ENCODE measurements around the gene HOXC13.

The HOXC13 gene, protein sequence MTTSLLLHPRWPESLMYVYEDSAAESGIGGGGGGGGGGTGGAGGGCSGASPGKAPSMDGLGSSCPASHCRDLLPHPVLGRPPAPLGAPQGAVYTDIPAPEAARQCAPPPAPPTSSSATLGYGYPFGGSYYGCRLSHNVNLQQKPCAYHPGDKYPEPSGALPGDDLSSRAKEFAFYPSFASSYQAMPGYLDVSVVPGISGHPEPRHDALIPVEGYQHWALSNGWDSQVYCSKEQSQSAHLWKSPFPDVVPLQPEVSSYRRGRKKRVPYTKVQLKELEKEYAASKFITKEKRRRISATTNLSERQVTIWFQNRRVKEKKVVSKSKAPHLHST

DNA sequence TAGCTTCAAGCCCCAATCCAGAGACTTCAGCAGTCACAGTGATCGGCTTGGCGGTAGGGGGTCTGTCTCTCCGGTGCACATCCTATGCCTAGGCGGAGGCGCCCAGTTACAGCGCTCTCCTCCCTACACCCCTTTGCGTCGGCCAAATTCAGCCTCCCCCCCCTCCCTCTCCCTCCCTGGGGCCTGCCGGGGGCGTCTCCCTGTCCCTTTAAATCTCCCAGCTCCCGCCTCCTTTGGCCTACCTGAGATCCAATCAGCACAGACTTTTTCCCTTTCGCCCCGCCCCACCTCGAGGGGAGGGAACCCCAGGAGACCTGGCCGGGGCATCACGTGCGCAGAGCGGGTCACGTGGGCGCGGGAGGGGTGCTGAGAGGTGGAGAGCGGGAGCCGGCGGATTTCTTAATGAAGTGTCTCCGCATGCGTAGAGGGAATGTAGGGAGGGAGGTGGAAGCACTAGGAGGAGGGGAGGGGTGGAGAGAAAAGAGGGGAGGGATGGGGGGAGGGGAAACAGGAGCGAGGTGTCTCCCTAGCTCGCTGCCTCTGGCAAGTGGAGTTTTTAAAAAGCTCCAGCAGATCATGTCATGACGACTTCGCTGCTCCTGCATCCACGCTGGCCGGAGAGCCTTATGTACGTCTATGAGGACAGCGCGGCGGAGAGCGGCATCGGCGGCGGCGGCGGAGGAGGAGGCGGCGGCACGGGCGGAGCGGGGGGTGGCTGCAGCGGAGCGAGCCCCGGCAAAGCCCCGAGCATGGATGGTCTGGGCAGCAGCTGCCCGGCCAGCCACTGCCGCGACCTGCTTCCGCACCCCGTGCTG is at the start of gene HOXC13:
Gene HOXC13, plus strand, starts transcription at position 506 of the 815 bp plus-strand sequence. Its CDS starts 76 bp downstream, at position 582.
- DNase-seq = peak; percentile 98

DNA sequence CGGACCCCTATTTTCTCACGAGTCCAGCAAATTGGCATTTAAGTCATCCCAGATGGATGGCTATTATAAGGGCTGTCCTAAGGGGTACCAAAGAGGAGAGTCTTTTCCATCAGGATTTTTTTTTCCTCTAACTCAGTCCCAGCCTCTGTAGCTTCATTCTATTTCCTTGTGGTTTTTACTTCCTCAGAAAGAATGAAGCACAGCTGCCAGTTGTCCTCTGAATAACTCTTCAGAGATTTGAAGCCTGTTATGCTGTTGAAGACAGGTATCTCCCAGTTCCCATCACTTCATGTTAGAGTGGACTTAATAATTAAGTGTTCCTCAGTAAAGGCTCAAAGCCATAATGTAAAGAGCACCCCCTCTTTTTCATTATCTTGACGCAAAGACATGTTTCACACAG is 48.5 kb upstream of the HOXC13 start:
- DNase-seq = no peak

DNA sequence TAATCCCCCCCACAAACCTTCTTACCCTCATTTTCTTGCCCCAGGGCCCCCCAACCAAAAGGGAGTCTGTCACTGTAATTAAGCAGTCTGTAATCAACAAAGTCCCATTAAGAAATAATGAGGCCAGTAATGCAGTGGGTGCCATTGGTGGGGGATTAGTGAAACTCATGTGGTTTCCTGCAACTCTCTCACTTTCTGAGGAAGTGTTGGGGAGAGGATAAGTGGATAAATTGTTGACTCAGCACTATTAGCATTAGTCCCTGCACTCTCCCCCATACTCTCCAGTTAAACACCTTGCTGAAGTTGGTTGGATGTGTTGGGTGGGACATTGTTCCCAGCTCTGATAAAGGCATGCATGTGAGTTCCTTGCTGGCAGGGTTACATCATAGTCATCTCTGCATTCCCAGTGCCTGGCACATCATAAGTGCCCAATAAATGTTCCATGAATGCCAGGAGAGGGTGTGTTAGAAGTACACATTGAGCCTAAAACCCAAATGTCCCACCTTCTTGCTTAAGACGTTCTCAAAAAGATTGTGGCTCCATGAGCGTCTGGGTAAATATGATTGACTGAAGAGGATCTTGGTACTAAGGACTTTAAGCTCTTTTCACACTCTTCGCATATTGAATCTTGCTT is 45.8 kb upstream of the HOXC13 start:
- DNase-seq = no peak

DNA sequence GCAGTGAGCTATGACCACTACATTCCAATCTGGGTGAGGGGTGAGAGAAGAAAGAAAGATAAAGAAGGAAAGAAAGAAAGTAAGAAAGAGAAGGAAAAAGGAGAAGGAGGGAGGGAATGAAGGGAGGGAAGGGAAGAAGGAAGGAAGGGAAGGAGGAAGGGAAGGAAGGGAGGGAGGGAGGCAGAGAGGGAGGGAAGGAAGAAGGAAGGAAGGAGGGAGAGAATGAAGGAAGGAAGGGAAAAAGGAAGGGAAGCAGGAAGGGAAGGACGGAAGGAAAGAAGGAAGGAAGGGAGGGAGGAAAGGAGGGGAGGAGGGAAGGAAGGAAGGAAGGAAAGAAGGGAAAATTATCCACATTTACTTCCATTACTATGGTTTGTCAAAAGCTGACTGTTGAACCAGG is 39.4 kb upstream of the HOXC13 start:
- DNase-seq = no peak

DNA sequence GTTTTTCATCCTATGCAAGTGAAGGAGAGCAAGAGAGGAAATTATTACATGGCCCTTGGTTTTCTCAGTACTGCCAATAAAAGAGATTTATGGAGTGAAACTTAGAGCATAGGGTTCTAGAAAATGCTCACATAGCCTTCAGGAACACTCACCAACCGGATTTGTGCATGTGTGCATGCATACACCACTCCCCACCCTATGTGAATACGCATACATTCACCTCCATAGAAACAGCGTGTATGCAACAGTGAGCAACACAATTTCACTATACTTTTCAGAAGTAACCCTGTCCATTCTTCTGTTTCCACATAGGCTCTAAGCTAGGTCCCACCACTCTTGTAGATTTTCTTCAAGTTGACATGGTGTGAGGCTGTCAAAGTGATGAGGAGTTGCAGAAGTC is 31.5 kb upstream of the HOXC13 start:
- DNase-seq = no peak

DNA sequence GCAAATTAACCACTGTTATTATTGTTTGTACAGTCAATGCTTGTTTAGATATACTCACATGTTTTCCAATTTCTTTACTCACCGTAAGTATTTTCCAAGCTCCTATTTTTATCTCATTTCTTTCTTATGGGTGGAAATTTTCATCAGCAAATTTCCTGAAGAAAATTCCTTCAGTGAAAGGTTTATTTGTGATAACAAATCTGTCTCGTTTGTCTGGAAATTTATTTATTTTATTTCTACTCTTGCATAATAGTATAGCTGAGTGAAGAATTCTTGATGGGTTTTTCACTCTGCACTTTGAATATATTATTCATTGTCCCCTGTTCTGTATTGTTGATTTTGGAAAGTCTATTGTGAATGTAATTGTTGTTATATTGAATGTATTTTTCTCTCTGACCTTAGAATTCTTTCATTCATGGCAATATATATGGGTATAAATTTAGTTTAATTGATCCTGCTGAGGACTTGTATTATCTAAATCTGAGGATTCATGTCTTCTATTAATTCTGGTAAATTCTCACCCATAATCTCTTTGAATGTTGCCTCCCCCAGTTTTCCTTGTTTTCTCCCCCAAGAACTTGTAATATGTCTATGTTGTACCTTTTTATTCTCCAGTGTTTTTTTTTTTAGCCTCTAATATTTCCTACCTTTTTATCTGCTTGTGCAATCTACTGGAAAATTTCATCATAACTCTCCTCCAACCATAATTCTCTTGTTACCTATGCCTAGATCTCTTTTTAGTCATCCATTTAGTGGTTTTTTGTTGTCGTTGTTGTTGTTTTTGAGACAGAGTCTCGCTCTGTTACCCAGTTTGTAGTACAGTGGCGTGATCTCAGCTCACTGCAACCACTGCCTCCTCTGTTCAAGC is 21.6 kb upstream of the HOXC13 start:
- no peak for DNase-seq

DNA sequence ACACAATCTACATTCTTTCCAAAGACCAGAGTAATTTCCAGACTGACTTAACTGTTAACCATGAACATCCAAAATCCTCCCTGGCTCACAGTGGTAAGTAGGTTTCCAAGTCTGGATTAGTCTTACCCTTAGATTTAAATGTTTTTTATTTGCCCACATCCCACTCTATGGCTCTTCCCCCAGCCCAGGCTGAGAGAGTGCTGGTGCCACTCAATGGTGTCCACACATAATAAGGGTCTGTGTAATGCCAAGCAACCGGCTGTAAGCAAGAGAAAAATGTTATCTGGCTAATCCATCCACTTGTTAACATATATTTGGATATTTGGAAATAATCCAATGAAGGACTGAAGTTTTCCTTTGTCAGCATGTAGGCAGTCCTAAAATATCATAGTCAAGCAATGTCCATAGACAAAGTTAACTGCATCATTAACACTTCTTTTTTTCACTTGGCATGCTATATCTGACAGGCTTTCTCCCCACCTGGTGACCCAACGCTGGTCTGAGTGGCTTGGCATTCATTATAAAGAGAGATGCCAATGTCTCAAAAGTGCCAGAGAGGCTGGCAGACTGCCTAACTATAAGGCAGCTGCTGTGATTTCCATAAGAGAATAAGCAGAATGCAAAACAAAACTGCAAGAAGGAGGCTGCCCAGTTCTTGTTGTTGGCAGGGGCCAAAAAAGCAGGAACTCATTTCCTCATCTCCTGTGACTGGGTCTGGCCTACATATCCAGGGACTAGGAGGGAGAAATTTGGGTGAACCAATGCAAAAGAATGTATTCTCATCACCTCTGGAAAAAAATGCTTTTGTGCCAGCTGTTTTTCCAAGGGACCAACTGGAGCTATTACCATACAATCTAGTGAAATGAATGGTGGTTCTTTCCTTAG is 13.9 kb upstream of the HOXC13 start:
- no peak for DNase-seq

DNA sequence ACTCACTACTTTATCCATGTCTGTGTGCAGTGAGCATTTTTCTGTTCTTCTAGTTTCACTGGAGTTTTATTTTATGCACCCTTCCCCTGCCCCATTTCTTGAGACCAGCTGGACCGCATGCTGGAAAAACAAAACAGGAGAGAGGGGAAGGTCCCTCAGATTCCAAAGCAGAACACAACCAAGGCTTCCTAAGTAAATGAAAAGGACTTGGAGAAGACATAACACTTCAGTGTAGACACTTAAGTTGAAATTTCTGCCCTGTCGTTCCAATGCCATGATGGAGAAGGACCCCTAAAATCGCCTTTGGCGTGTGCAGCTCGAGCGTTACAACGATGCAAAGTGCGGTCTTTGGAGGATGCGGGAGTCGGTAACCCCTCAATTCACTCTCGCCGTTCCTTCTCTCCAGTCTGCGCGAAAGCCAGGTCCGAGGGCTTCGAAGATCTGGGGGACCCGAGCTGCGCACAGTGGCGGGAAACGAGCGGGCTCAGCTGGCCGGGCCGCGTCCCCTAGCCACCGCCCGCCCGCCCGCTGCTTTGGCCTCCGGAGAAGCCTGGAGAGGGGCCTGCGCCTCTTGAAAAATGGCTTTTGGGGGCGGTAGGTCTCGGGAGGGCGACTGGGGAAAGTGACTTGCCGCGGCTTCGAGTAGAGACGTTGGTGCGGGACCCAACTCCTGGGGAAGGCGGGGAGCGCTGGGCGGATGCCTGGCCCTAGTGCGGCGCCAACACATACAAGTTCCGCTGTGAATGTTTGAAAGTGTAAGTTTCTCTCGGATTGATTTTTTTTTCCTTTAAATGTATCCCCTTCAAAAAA is 11.2 kb upstream of the HOXC13 start:
- DNase-seq = no peak

DNA sequence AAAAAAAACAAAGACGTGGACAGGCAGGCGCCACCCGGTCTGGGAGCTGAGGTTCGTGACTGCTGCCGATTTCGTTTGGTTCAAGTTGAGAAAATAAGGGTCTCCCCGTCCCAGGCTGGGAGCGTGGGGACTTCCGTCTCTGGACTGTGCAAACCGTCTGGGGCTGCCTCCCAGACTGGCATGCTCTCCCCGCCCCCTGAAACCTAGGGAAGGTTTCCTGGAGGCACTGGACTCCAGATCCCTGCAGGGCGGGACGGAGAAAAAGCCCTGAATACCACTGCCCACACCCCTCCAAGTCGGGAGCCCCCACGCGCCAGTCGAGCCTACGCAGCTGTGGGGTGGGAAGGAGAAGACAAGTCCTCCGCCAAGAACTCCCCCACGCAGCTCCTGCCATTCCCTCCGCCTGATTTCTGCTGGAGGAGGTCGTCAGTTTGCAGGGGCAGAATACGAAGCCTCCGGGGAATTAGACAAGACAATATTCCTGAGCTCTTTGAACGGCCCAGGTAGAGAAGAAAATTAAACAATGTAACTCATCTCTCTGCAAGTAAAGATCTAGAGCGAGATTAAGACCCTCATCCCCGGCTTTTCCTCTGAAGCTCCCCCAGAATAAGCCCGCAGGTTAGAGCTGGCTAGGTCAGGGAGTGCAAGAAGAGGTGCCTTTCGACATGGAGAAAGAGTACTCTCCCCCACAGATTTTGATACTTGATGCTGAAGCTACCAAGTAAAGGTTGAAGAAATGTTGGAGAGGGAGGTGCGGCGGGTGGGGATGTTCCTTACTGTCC is 10.4 kb upstream of the HOXC13 start:
- no peak for DNase-seq

DNA sequence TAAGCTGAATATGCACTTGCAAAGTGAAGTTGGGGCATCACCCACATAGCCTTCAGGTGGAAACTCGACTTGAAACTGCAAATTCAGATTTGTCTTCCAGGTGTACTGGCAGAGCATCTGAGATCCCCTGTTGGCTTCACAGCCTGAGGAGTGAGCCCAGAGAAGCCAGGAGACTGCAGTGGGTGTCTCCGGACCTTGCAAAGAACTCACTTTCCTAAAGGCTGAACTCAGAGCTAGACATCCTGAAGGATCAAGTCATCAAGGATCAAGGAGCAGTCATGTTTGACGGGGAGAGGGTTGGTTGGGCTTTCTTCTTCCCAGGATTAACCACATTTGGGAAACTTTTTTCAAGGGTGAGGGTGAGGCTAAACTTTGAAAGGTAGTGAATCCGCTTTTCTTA is 9.1 kb upstream of the HOXC13 start:
- no peak for DNase-seq

DNA sequence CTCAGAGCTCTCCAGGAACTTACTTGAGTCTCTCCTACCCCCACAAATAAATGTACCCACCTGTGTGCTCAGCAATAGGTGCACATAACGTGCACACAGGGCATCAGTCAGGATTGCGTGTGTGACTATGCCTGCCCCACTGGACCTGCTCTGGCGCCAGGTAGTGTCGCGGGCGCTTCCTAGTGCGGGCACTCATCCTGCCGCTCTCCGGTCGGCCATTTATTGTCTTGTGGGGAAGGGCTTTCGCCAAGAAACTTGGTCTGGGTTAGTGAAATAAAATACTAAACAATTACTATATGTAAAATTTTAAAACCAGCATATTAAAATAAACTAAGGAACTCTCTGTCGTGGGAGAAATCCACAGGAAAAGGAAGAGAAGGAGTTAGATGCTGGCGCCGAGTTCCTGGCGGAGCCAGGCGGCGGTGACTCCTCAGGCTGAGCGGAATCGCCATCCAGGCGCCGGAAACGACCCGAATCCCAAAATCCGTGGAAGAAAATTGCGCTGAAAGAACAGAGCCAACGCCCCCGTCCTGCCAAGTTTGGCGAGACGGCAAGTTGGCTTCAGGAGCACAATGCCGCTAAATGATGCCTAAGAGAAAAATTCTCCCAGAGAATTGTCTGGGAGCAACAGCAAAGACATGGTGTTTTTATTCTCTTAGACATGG is 7.9 kb upstream of the HOXC13 start:
- DNase-seq = no peak

DNA sequence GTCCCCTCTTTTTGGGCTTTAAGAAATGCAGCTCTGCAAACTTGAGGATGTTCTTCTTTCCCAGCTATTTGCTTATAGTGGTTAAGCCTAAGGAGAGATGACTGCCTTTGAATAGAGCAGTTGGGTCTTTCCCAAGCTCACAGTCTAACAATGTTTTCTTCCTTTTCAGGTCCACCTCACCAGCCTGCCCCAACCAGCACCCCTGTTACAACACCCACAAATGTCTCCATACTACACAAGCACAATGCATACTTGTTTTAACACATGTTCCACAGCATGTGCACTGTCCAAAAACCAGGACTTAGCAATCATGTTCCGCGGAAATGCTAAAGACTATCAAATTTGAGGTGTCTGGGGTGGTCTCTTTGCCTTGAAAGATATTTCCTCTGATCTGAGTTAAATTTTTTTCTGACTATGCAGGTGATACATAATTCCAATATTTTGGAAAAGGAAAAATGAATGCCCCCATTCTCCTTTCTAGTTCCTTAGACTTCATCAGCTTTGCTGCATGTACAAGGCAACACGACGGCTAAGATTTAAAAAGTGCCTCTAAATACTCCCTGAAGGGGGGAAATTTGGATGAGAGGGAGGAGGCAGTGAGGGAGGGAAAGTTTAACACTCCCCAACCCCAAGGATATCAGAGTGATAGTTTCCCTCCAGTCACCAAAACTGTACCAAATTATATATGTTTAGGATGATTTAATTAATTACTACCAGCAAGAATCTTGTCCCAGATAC is 6.6 kb upstream of the HOXC13 start:
- DNase-seq = no peak

DNA sequence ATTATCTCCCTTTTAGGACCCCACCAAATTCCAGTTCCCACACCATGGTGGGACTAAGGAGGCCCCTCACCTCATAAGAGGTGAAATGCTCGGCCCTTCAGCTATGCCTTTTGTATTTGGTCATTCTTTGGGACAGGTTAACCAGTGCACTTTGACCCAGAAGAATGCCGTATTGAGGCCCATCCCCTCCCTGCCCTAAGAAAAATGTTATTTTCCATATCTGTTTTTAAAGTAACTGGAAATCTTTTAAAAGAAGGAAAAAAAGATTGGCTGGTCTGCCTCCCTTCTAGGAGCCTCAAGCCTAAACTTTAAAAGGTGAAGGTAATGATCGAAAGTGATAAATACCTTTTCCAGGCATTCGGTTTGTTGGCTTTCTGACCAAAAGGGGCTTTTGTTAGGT is 5.7 kb upstream of the HOXC13 start:
- DNase-seq = no peak

DNA sequence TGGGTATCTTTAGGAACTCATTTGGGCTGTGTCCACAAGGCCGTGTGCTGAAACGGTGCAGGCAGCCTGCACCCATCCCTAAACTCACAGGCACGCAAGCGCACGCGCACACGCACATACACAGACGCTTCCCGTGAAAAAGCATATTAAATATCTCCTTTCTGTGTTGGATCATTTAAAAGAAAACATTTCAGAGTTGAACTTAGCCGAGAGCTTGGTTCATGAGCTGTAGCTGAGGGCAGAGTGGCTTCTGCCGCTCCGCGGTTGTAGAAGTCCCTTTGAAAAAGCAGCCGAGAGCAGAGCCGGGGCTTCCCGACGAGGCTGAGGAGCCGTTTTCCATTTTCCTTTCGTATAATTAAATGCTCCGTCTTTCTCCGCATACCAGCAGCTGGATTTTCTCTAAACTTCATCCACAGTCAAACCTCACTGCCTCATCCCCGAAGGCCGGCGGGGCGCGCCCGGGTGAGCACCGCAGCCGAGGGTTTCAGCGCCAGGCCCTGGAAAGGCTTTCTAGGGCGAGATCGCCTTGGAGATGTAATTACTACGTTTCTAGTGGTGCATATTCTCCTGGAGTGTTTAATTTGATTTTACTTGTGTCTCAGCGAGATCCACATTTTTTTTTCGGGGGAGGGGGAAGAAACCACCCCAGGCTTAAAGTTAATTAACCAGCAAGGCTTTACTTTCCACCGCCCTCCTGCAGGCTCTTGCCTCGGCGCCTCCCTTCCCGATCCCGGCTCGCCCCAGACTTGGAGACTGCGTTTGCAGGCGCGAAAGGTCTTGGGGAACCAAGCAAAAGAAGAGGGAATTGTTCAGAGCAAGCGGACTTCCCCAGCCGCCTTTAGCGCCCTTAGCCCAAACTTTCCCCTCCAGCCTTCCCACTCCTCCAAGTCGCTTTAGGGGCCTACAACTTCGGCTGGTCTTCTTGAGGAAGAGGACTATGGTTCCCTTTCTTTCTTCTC is 3.0 kb upstream of the HOXC13 start:
- DNase-seq = no peak

DNA sequence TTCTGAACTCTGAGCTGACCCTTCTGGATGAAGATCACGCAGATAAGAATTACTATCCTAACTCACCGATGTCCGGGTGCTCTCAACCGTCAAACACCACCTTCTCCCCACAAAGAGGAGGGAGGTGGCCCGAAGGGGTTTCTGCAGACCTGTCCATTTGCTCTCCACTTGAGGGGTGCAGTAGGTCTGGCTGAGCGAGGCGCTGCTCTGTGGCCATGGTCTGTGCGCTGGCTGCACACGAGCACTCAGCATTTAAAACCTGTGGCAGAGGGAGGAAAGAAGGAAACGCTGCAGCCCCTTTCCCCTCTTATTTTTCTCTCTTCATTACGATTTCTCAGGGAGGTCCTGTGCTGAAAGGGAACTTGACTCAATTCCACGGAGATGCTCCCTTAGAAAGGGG is 1.5 kb upstream of the HOXC13 start:
- no peak for DNase-seq

DNA sequence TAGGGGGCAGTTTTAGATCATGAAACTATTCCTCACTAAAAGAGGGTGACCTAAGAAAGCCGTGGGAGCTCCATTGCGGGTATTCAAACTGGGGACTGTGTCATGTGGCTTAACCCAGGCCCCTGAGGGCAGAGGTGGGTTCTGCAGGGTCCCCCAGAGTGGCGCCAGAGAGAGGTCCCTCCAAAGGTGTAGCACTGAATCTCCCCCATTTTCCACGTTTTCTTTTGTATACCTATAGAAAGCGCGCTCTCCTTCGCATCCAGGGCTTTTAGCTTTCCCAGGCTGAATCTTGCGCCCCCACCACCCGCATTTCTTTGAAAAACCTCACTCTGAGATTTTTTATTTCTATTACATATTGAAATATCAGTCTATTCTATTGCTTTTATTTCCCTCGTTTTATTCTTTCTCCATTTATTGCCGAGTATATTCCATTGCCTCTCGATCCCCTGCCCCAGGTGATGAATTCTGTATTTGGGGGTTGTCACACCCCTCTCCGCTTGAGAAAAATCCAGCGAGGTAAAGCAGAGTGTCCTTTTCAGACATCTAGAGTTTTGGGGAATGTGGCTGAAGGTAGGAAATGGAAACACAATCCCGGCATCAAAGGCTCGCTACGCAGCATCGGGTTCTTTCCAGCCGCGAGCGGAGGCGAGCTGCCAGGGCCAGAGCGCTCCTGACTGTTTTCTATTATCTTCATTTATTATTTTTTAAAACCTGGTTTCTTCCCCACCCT is 870 bp upstream of the HOXC13 start:
- no peak for DNase-seq

Measured in NCI-H69 (cell line).